ENCODE data around the gene SMTN.

SMTN gene

GRCh38 chr22:31150615-31151014 is 69.5 kb downstream of the SMTN start:
- DNase-seq (ENCODE audit: low spot score), result no peak

GRCh38 chr22:31151872-31152271 is 70.8 kb downstream of the SMTN start:
- no peak for DNase-seq (ENCODE audit: low spot score)

- DNase-seq (ENCODE audit: low spot score), result no peak
Observed at GRCh38 chr22:31153357-31153756, 72.2 kb downstream of the SMTN start.
